GM20431 (cell line): ENCODE results near the gene ZNF521.
"Not testable (repeated sequence)": the region's sequence is repeated elsewhere in the genome, so short reads cannot be mapped to it uniquely, and the experiment has no call there.

Experiments used
- in situ Hi-C: fragments of 300-500 bp; cut with MseI, MboI; formaldehyde crosslinking; loops from one replicate; pipeline ENCODE4 v1.15.0; 2020; ENCODE audit warnings: low sequenced_read_pairs; ENCODE audit not compliant: unreplicated experiment

ZNF521 gene

GRCh38 chr18:25295624-25296138 lies 56.3 kb downstream of the ZNF521 start:
- in situ Hi-C loops, result no loop called here

GRCh38 chr18:25291150-25291549 lies 60.8 kb downstream of the ZNF521 start:
- in situ Hi-C loops, result no loop called here

GRCh38 chr18:25289001-25289631 lies 62.9 kb downstream of the ZNF521 start:
- in situ Hi-C loops, result no loop called here

DNA sequence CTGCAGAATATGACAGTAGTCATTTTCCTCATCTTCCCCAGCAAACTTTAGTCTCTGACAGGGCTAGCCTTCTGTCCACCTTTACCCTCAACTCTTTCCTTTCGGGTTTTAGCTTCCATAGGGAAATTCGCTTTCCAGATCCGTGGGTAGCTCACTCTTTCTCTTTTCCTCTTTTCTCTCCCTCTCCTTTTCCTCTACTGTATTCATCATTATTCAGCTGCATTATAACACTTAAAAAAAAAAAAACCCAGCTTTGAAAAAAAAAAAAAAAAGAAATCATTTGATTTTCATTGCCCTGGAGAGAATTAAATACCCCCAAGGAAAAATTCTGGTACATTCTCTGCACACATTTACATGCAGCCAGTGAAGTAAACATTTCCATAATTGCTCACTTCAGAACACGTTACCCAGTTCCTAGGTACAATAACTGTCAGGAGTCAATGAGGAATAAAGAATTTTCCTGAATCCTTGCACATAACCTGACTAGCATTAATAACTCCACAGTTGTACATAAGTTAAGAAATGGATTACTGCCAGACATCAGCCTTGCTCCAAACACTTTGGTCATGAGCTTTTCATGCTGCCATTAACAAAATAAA lies 63.5 kb downstream of the ZNF521 start:
- in situ Hi-C loops, result no loop called here

DNA sequence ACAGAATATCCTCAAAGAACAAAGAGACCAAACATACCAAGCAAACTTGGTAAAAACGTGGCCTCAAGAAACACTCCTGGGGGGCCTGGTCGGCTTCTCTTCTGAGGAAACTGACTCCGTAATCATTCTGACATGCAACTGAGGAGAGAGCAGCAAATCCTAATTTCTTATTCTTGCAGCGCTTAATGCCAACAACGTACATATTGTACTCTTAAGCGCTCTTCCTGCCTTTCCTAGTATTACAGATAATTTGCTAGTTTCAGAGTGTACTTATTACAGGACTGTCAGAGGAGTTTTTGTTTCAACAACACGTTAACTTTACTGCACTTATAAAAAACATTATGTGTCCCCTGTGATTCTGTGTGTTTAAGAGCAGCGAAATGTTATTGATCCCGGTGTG lies 64.9 kb downstream of the ZNF521 start:
- in situ Hi-C loops, result no loop called here

GRCh38 chr18:25284861-25285550 lies 67.0 kb downstream of the ZNF521 start:
- in situ Hi-C loops, result no loop called here

- in situ Hi-C loops, result no loop called here
Observed at GRCh38 chr18:25284281-25284680, 67.7 kb downstream of the ZNF521 start.

- in situ Hi-C loops, result no loop called here
Observed at GRCh38 chr18:25283781-25284180, 68.2 kb downstream of the ZNF521 start.

DNA sequence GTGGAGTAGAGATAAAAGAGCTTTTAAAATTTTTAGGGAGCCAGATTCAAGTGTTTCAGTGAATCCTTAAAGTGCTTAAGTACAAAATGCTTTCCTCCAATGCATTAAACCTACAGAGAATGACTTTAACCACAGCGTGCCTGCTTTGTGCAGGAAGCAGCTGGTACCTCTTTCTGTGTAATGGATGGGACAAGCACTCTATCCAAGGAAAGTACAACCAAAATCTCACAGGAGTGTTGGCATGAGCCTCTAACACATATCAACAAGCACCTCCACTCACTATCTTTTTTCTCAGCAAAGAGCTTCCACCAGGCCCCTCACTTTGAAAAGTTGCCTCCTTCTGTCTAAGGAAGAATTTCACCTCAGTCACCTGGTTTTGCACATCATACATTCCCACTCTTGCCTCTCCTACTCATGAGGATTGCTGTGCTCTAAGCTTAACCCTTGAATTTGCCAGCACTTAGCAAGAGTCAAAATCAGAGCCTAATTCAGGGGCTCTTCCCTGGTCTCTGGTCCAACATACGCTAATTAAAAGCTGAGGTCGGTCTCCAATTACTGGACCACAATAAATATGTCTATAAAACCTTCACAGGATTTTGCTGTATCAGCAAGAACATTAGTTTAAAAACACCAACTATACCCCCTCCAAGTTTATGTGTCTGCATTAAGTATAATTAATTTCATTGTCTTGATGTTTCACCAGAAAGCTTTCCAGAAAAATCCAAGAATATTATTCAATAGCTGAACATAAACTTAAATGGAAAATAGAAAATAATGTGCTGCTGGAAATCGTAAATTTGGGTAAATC lies 68.9 kb downstream of the ZNF521 start:
- in situ Hi-C loops, result no loop called here

DNA sequence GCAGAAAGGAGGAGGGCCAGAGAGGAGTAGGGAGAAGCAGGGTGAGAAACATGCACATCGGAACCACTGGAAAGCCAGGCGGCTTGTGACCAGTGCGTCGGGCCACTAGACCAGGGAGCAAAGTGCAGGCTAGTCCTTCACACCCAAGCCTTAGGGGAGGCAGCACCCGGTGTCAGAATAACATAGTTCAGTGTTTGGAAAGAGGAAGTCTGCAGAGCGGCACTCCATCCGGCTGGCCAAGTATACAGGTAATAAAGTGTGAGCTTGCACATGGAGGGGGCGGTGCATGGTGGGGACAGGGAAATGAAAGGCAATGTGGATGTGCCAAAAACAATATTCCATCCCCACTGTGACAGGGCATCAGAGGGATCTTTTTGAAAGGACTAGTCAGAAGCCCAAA lies 69.7 kb downstream of the ZNF521 start:
- in situ Hi-C loops, result no loop called here

GRCh38 chr18:25281556-25281955 lies 70.4 kb downstream of the ZNF521 start:
- in situ Hi-C loops, result no loop called here

GRCh38 chr18:25279961-25280360 lies 72.0 kb downstream of the ZNF521 start:
- in situ Hi-C loops, result no loop called here

GRCh38 chr18:25279556-25279955 lies 72.4 kb downstream of the ZNF521 start:
- in situ Hi-C loops, result no loop called here

DNA sequence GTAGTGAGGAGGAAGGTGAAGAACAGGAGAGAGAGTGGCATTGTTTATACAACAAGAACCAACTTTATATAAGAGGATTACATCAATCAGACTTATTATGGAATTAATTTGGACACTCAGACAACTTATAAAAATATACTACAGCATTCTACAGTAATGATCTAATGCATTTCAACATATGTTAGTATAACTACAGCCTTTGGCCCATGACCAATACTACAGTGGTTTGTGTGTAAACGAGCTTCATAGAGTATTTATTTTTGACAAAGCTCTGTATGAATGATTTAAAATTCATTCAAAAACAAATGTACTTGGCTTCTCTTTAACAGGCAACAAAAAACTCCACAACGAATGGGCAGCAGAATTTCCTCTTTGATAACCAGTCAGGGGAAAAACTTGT lies 72.8 kb downstream of the ZNF521 start:
- in situ Hi-C loops, result no loop called here

DNA sequence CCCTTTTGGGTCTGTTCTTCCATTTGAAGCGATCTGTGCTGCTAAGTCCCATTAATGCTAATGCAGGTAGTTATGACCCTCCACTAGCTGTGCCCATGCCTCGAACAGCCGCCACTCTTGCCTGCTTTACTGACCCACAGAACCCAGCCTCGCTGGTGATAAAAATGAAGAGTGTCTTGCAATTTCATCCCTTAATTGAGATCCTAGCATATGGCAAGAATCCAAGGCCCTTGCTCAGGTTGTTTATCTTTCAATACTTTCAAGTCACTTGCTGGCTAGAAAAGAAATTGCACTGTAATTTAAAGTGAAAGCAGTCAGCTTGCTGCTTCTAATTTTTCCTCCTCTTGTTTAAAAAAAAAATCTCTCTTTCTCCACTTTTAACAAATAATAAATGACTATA lies 73.6 kb downstream of the ZNF521 start:
- in situ Hi-C loops, result no loop called here

- in situ Hi-C loops, result no loop called here
Observed at GRCh38 chr18:25275412-25276001, 76.5 kb downstream of the ZNF521 start.

DNA sequence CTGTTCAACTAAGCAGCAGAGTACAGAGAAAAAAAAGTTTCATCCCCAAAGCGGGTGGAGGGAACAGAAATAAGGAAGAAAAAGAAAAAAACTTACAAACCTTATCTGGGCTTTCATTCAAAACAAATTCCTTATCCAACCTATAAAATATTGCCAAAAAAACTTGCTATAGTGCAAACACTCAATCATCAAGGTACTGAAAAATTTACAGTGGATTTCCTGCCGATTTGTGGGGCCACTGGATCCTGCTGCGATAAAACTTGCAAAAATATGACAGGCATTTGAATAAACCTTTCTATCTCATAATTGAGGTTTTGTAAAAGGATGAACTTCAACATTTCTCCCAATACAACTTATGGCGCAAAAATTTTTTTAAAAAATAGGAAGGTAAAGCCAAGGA lies 77.0 kb downstream of the ZNF521 start:
- in situ Hi-C loops, result no loop called here

DNA sequence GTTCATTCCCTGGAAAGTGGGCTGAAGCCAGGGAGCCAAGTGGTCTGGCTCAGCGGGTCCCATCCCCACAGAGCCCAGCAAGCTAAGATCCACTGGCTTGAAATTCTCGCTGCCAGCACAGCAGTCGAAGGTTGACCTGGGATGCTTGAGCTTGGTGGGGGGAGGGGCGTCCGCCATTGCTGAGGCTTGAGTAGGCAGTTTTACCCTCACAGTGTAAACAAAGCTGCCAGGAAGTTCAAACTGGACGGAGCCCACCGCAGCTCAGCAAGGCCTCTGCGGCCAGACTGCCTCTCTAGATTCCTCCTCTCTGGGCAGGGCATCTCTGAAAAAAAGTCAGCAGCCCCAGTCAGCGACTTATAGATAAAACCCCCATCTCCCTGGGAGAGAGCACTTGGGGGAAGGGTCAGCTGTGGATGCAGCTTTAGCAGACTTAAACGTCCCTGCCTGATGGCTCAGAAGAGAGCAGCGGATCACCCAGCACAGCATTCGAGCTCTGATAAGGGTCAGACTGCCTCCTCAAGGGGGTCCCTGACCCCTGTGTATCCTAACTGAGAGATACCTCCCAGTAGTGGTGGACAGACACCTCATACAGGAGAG lies 84.9 kb downstream of the ZNF521 start:
- in situ Hi-C loops, result not testable (repeated sequence)

- in situ Hi-C loops, result no loop called here
Observed at GRCh38 chr18:25262920-25263319, 89.0 kb downstream of the ZNF521 start.

GRCh38 chr18:25261768-25262167 lies 90.2 kb downstream of the ZNF521 start:
- in situ Hi-C loops, result no loop called here
